ENCODE measurements around the gene F8A1.
A peak's percentile ranks its signal among the peaks of the same experiment; 100 is the strongest.
"Not testable (repeated sequence)": the region's sequence is repeated elsewhere in the genome, so short reads cannot be mapped to it uniquely, and the experiment has no call there.

Gene F8A1

GRCh38 chrX:154886069-154886788 lies at the start of gene F8A1:
F8A1 (plus strand) TSS chrX:154886355; CDS start chrX:154886375, 20 bp downstream.
- ATAC-seq: peak; percentile 81 to 82

- peak in 1 of 2 donors; percentile 30 for ATAC-seq
Observed at GRCh38 chrX:154840856-154841255, 45.3 kb upstream of the F8A1 start.

GRCh38 chrX:154850957-154851611 lies 35.1 kb upstream of the F8A1 start:
- no peak for ATAC-seq

- ATAC-seq: no peak
Observed at GRCh38 chrX:154855256-154855655, 30.9 kb upstream of the F8A1 start.

DNA sequence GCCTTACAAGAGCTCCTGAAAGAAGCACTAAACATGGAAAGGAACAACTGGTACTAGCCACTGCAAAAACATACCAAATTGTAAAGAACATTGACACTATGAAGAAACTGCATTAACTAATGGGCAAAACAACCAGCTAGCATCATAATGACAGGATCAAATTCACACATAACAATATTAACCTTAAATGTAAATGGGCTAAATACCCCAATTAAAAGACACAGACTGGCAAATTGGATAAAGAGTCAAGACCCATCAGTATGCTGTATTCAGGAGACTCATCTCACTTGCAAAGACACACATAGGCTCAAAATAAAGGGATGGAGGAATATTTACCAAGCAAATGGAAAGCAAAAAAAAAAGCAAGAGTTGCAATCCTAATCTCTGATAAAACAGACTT lies 17.6 kb upstream of the F8A1 start:
- not testable (repeated sequence) for ATAC-seq

- ATAC-seq: no peak
Observed at GRCh38 chrX:154873329-154873728, 12.8 kb upstream of the F8A1 start.

- peak; percentile 30 to 50 for ATAC-seq
Observed at GRCh38 chrX:154884069-154884468, 2.1 kb upstream of the F8A1 start.

DNA sequence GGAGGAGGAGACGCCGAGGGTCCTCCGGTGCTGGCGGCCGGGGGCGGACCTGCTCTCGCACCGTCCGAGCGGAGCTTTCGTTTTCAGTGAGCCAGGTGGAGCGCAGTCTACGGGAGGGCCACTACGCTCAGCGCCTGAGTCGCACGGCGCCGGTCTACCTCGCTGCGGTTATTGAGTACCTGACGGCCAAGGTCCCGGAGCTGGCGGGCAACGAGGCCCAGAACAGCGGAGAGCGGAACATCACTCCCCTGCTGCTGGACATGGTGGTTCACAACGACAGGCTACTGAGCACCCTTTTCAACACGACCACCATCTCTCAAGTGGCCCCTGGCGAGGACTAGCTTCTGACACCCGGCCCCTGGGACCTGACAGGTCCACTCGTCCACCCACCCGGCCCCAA lies 1.1 kb upstream of the F8A1 start:
- not testable (repeated sequence) for ATAC-seq

DNA sequence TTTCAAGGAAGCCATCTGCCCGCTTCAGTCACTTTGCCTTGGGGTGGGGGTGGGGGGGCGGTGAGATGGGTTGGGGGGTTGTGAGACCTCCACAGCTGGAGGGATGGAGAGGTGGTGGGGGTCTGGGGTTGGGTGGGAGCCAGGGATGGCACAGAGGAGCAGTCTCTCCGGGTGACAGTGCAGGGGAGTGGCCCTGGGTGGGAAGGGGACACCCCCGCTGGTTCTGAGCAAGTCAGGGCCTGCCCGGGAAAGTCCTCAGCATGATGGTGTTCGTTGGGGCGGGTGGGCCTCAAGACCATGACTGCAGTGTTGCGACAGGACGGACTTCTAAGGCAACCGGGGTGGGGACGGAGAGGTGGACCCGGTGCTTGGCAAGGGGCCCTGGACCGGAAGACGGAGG lies 606 bp upstream of the F8A1 start:
- peak in 1 of 2 donors; percentile 24 for ATAC-seq

DNA sequence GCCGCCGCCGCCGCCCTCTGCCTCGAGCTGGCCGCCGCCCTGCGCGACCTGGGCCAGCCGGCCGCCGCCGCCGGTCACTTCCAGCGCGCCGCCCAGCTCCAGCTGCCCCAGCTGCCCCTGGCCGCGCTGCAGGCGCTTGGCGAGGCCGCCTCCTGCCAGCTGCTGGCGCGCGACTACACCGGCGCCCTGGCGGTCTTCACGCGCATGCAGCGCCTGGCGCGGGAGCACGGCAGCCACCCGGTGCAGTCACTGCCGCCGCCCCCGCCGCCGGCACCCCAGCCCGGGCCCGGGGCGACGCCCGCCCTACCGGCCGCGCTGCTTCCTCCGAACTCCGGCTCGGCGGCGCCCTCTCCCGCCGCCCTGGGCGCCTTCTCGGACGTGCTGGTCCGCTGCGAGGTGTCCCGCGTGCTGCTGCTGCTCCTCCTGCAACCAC lies 650 bp downstream of the F8A1 start:
- peak; percentile 46 to 49 for ATAC-seq

DNA sequence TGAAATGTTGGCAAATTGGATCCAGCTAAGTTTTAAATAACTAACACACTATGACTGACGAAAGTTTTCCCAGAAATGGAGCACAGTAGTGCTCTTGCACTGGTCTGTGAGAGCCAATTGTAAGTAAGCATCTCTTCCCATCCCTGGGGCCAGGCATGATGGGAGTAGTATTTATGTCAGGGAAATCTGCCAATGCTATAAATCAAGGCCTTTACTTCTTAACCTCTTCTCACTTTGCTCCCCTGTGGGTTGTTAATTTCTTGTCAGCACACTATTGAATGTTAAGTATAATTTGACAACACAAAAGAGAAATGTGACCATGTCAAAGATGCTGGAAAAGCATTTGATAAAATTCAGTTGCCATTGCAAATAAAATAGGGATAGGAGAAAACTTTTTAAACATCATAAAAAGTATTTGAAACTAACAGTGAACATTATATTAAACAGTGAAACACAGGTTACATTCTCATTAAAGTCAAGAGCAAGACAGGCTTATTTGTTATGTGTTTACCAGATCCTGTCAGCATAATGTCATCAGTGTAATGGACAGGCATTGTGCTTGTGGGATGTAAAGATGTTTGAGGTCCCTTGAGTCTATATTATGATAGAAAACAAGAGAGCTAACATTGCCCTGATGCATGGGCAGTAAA lies 5.0 kb downstream of the F8A1 start:
- no peak for ATAC-seq

GRCh38 chrX:154892296-154892695 lies 6.1 kb downstream of the F8A1 start:
- ATAC-seq: no peak

DNA sequence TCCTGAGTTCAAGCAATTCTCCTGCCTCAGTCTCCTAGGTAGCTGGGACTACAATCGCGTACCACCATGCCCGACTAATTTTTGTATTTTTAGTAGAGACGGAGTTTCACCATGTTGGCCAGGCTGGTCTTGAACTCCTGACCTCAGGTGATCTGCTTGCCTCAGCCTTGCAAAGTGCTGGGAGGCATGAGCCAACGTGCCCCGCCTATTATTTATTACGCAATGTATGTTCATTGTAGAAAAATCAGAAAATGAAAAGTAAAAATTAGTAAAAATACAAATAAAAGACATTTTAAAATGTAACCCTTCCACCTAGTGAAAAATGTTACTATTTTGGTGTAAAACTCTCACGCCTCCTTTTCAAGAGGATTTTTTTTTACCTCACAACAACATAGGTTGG lies 14.2 kb downstream of the F8A1 start:
- ATAC-seq: no peak

GRCh38 chrX:154902408-154902807 lies 16.3 kb downstream of the F8A1 start:
- no peak for ATAC-seq

DNA sequence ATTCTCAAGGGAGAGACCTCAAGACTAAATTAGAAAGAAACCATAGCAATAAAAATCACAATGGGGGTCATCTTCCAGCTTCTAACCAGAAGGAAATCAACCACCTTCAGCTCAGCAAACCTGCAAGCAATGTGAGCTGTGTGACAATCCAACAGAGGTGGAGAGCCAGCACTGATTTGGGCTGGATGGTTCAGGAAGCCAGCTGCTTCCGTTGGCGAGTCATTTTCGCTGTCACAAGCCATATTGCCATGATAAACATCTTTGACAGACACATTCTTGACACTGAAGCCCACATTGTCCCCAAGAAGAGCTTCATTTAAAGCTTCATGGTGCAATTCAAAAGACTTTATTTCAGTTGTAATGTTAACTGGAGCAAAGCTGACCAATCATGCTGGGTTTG lies 22.7 kb downstream of the F8A1 start:
- no peak for ATAC-seq

DNA sequence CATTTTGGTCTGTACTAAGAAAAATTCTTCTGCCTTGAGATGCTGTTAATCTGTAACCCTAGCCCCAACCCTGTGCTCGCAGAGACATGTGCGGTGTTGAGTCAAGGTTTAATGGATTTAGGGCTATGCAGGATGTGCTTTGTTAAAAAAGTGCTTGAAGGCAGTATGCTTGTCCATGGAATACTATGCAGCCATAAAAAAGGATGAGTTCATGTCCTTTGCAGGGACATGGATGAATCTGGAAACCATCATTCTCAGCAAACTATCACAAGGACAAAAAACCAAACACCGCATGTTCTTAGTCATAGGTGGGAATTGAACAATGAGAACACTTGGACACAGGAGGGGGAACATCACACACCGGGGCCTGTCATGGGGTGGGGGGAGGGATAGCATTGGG lies 23.9 kb downstream of the F8A1 start:
- not testable (repeated sequence) for ATAC-seq

DNA sequence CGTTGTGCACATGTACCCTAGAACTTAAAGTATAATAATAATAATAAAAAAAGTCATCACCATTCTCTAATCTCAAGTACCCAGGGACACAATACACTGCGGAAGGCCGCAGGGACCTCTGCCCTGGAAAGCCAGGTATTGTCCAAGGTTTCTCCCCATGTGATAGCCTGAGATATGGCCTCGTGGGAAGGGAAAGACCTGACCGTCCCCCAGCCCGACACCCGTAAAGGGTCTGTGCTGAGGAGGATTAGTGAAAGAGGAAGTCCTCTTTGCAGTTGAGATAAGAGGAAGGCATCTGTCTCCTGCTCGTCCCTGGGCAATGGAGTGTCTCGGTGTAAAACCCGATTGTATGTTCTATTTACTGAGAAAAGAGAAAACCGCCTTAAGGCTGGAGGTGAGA lies 24.4 kb downstream of the F8A1 start:
- ATAC-seq: not testable (repeated sequence)

- ATAC-seq: no peak
Observed at GRCh38 chrX:154914052-154914451, 27.9 kb downstream of the F8A1 start.

DNA sequence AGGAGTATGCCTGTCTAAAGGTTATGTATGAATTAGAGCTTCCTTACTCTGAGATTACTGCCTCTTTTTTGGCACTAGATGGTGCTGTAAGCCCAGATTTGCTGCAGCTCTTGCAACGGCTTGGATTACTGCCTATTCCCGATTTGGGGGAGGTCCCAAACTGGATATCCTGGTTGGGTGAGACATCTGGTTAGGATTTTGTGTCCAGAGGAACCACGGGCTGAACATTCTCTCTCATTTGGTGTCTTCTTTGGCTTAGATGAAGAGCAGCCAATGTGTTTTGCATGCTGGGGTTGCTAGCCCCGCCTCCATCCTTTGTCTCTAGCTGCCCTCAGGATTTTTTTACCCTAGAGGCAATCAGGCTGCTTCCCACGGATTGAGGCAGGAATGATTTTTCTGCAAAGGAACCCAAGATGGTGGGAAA lies 31.9 kb downstream of the F8A1 start:
- peak in 1 of 2 donors; percentile 48 for ATAC-seq

DNA sequence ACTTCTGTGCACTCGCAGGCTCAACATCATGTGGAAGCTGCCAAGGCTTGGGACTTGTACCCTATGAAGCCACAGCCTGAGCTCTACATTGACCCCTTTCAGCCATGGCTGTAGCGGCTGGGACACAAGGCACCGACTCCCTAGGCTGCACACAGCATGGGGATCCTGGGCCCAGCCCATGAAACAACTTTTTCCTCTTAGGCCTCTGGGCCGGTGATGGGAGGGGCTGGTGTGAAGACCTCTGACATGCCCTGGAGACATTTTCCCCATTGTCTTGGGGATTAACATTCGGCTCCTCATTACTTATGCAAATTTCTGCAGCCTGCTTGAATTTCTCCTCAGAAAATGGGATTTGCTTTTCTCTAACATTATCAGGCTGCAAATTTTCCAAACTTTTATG lies 38.6 kb downstream of the F8A1 start:
- ATAC-seq: not testable (repeated sequence)
